SH-SY5Y (cell line): ENCODE data around the gene DKK2.

Experiments
- GATA2 ChIP-seq: IDR thresholded peaks from 2 replicates; pipeline ENCODE4 v1.6.1; 2011; ENCODE audit warnings: mild to moderate bottlenecking, low read depth, low read length
- GATA3 ChIP-seq: IDR thresholded peaks from 2 replicates; pipeline ENCODE4 v1.6.1; 2011; ENCODE audit warnings: low read depth, mild to moderate bottlenecking, low read length, moderate library complexity

DNA sequence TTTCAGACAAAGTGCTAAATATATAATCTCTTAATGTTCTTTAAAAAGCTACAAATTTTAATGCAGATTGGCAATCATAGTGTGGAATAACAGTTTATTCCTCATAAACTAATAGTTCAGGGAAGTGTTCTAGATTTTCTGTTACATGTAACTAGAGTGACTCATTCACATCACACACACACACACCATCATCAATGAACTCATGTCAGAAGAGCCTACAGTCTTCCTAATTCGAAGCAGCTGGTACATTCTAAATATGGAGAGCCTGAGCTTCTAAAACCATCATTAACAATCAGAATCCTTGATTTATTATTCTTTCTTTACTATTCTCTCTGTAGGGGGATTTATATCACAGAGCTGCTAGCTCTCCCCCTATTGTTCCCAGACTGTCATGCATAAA lies 49.6 kb downstream of the DKK2 start:
- TF ChIP-seq GATA2: no peak
- no peak for TF ChIP-seq GATA3
